B cell (primary cell): ENCODE data around the gene TGM6.

Source experiments
- EZH2 ChIP-seq: IDR thresholded peaks from 2 replicates; pipeline ENCODE4 v1.6.1; 2012; ENCODE audit warnings: borderline replicate concordance, low read depth, mild to moderate bottlenecking, moderate library complexity, low read length; ENCODE audit not compliant: insufficient read depth, poor library complexity, severe bottlenecking
- TF ChIP-seq, protein P1 (sequence below): fragments of 200-600 bp; IDR thresholded peaks from one replicate; pipeline ENCODE4 v1.8.0; 2022; ENCODE audit warnings: antibody characterized with exemption, mild to moderate bottlenecking

DNA sequence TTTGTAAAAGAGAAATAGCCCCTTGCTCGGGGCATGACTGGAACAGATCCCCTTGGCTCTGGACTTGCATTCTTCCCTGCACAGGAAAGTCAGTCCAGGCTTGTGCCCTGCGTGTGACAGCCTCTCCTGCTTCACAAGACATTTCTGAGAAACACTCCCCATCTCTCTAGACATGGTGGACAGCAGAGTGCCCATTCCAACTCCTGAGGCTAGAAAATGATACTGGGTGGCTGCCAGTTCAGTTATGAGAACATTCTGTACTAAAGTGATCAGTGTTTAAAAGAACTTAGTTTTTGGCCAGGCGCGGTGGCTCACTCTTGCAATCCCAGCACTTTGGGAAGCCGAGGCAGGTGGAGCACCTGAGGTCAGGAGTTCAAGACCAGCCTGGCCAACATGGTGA is 43.6 kb upstream of the TGM6 start:
- TF ChIP-seq, protein P1, sequence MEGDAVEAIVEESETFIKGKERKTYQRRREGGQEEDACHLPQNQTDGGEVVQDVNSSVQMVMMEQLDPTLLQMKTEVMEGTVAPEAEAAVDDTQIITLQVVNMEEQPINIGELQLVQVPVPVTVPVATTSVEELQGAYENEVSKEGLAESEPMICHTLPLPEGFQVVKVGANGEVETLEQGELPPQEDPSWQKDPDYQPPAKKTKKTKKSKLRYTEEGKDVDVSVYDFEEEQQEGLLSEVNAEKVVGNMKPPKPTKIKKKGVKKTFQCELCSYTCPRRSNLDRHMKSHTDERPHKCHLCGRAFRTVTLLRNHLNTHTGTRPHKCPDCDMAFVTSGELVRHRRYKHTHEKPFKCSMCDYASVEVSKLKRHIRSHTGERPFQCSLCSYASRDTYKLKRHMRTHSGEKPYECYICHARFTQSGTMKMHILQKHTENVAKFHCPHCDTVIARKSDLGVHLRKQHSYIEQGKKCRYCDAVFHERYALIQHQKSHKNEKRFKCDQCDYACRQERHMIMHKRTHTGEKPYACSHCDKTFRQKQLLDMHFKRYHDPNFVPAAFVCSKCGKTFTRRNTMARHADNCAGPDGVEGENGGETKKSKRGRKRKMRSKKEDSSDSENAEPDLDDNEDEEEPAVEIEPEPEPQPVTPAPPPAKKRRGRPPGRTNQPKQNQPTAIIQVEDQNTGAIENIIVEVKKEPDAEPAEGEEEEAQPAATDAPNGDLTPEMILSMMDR: no peak
- no peak for TF ChIP-seq EZH2
